K562 (cell line): ENCODE data around the gene EEFSEC.

ENCODE experiments used
- GABPA ChIP-seq: fragments of 200-800 bp; sonication (Bioruptor generic); conservative IDR thresholded peaks from 2 replicates; pipeline ENCODE4 v1.6.1; 2016; ENCODE audit warnings: low read depth, missing genetic modification characterization, missing compliant biosample characterization
- MXI1 ChIP-seq: IDR thresholded peaks from 2 replicates; pipeline ENCODE4 v1.6.1; 2011; ENCODE audit warnings: low read depth, mild to moderate bottlenecking, improper control_type of control experiment, low read length
- TARDBP ChIP-seq: fragments of 450-650 bp; IDR thresholded peaks from 2 replicates; pipeline ENCODE4 v1.6.1; 2016
- THAP7 ChIP-seq: fragments of 250-450 bp; sonication (Bioruptor Pico); IDR thresholded peaks from 2 replicates; pipeline ENCODE4 v1.5.0; 2021
- ZNF133 ChIP-seq: fragments of 250-450 bp; sonication (Bioruptor Pico); IDR thresholded peaks from 2 replicates; pipeline ENCODE4 v1.4.0; 2020; ENCODE audit warnings: mild to moderate bottlenecking
- ZNF280B ChIP-seq: fragments of 250-450 bp; sonication (Bioruptor Pico); IDR thresholded peaks from 2 replicates; pipeline ENCODE4 v1.5.1; 2021; ENCODE audit warnings: mild to moderate bottlenecking
- TF ChIP-seq, protein P1 (sequence below), 2 experiments: fragments of 450-650 bp; formaldehyde crosslinking in 1 of 2; IDR thresholded peaks; 2 replicates each; pipeline versions ENCODE4 v1.4.0 to v1.6.1; 2014 to 2020; ENCODE audit warnings: mild to moderate bottlenecking in 2 of 2, borderline replicate concordance in 1 of 2, low read depth in 1 of 2

- TF ChIP-seq ZNF133 (CRISPR knock-in tag) = no peak
- no peak for TF ChIP-seq GABPA (tag)
- no peak for TF ChIP-seq THAP7 (CRISPR knock-in tag)
- TF ChIP-seq, protein P1, sequence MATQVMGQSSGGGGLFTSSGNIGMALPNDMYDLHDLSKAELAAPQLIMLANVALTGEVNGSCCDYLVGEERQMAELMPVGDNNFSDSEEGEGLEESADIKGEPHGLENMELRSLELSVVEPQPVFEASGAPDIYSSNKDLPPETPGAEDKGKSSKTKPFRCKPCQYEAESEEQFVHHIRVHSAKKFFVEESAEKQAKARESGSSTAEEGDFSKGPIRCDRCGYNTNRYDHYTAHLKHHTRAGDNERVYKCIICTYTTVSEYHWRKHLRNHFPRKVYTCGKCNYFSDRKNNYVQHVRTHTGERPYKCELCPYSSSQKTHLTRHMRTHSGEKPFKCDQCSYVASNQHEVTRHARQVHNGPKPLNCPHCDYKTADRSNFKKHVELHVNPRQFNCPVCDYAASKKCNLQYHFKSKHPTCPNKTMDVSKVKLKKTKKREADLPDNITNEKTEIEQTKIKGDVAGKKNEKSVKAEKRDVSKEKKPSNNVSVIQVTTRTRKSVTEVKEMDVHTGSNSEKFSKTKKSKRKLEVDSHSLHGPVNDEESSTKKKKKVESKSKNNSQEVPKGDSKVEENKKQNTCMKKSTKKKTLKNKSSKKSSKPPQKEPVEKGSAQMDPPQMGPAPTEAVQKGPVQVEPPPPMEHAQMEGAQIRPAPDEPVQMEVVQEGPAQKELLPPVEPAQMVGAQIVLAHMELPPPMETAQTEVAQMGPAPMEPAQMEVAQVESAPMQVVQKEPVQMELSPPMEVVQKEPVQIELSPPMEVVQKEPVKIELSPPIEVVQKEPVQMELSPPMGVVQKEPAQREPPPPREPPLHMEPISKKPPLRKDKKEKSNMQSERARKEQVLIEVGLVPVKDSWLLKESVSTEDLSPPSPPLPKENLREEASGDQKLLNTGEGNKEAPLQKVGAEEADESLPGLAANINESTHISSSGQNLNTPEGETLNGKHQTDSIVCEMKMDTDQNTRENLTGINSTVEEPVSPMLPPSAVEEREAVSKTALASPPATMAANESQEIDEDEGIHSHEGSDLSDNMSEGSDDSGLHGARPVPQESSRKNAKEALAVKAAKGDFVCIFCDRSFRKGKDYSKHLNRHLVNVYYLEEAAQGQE (IDR thresholded peaks at IDR 0.05; ENCODE audit: borderline replicate concordance) = no peak
- TF ChIP-seq, protein P1 (CRISPR knock-in tag; IDR thresholded peaks at IDR 0.05; ENCODE audit: low read depth) = no peak
- TF ChIP-seq TARDBP = no peak
- TF ChIP-seq MXI1 = no peak
- no peak for TF ChIP-seq ZNF280B (CRISPR knock-in tag)
Observed at GRCh38 chr3:128281056-128281455, 127.8 kb downstream of the EEFSEC start.
